Mammary epithelial cell (primary cell): Measurements from ENCODE around the gene YAP1.

Experiments used
- EZH2 ChIP-seq: IDR thresholded peaks from 2 replicates; pipeline ENCODE4 v1.6.1; 2012; ENCODE audit warnings: low read length, inconsistent platforms, borderline replicate concordance
- TF ChIP-seq, protein P1 (sequence below), 2 donors: IDR thresholded peaks in 1 of 2; conservative IDR thresholded peaks in 1 of 2; 2 replicates each; pipeline ENCODE4 v1.5.1; 2011 to 2012; ENCODE audit warnings: inconsistent platforms in 2 of 2, low read length in 2 of 2, mild to moderate bottlenecking in 2 of 2, control low read depth in 1 of 2, low read depth in 1 of 2; ENCODE audit not compliant: insufficient read depth in 1 of 2; ENCODE audit errors: extremely low read depth in 1 of 2

DNA sequence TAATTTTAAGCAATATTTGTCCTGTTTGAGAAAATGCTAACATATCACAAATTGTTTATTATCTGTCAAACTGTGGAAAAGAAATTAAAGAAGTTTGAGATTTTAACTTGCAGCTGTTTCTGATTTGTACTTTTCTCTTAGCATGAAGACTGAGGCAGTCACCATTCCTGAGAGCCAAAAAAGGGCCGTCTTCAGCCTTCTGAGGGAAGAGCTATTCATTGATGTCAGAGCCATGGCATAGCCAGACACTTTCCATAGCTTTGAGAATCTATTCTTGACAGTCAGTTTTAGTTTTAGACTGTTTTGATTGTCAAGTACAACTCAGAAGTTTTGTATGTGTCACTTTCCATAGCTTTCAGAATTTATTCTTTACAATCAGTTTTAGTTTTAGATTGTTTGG is 32.1 kb downstream of the YAP1 start:
- no peak for TF ChIP-seq EZH2
- TF ChIP-seq, protein P1, sequence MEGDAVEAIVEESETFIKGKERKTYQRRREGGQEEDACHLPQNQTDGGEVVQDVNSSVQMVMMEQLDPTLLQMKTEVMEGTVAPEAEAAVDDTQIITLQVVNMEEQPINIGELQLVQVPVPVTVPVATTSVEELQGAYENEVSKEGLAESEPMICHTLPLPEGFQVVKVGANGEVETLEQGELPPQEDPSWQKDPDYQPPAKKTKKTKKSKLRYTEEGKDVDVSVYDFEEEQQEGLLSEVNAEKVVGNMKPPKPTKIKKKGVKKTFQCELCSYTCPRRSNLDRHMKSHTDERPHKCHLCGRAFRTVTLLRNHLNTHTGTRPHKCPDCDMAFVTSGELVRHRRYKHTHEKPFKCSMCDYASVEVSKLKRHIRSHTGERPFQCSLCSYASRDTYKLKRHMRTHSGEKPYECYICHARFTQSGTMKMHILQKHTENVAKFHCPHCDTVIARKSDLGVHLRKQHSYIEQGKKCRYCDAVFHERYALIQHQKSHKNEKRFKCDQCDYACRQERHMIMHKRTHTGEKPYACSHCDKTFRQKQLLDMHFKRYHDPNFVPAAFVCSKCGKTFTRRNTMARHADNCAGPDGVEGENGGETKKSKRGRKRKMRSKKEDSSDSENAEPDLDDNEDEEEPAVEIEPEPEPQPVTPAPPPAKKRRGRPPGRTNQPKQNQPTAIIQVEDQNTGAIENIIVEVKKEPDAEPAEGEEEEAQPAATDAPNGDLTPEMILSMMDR (conservative IDR thresholded peaks at IDR 0.05 in 1 of 2, IDR thresholded peaks at IDR 0.05 in 1 of 2; ENCODE audit: extremely low read depth in 1 of 2, insufficient read depth in 1 of 2, low read depth in 1 of 2, low read length in 2 of 2) = no peak
